ENCODE data around the gene TEX9. TPM values are rescaled to one million over a fixed set of nuclear protein-coding genes. Genes with fewer than 3 reads are reported as not detected.
A peak's percentile ranks its signal among the peaks of the same experiment; 100 is the strongest.
"Not testable (repeated sequence)": the region's sequence is repeated elsewhere in the genome, so short reads cannot be mapped to it uniquely, and the experiment has no call there.

The TEX9 gene
- total RNA-seq, 1 experiment from 2014 or later, result 1.2 TPM

GRCh38 chr15:56383010-56383409, 17.8 kb downstream of the TEX9 start:
- Histone ChIP-seq H3K27me3 (replicated peaks) (no peaks in the 10 kb centered on the region), H3K9me3 (replicated peaks) (no peaks in the 10 kb centered on the region), H3K4me1 (replicated peaks) (no peaks in the 10 kb centered on the region), H3K27ac (no peak overlapping the region), H3K4me3 (no peak overlapping the region), H3K36me3 (no peaks in the 10 kb centered on the region)
- DNase-seq (ENCODE audit: low read depth in 1 of 2, low spot score in 2 of 2), result no peak

DNA sequence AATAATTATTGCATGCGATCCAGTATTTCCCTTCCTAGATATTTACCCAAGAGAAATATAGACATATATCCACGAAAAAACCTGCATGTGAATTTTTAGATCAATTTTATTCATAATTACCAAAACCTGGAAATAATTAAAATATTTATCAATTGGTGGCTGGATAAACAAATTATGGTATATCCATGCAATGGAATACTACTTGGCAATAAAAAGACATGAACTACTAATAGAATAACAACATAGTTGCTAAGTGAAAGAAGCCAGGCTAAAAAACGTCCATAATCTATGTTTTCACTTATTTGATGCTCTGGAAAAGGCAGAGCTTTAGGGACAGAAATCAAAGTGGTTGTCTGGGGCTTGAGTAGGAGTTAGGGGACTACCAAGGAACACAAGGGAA, 20.7 kb downstream of the TEX9 start:
- Histone ChIP-seq H3K9me3 (replicated peaks) (no peaks in the 10 kb centered on the region), H3K4me3 (no peak overlapping the region), H3K36me3 (no peaks in the 10 kb centered on the region), H3K4me1 (replicated peaks) (no peaks in the 10 kb centered on the region), H3K27me3 (replicated peaks) (no peaks in the 10 kb centered on the region), H3K27ac (no peak overlapping the region)
- DNase-seq (ENCODE audit: low read depth in 1 of 2, low spot score in 2 of 2), result no peak

DNA sequence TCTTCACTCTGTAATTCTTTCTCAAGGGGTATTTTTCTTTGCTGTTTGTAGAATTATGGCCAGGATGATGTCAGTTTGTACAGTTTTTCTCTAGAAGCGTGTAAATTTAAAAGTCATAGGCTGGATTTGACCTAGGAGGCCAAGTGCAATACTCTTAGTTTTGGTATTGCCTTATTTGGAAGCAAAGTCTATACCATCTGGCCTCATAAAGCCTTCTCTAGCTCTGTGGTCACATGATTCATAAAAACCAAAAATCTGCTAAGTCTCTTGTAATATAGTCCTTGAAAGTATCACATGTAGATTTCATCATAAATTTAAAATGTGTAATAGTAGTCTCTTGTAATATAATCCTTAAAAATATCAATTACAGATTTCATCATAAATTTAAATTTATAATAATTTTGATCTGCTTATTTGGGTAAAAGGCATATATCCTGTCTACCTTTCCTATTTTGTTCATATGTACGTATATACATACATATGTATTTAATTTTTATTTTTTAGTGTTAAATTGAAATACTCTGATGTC, 25.6 kb downstream of the TEX9 start:
- Histone ChIP-seq H3K4me1 (replicated peaks) (no peaks in the 10 kb centered on the region), H3K27me3 (replicated peaks) (no peaks in the 10 kb centered on the region), H3K36me3 (no peaks in the 10 kb centered on the region), H3K4me3 (no peak overlapping the region), H3K27ac (no peak overlapping the region), H3K9me3 (replicated peaks) (no peaks in the 10 kb centered on the region)
- DNase-seq (ENCODE audit: low read depth in 1 of 2, low spot score in 2 of 2), result no peak

DNA sequence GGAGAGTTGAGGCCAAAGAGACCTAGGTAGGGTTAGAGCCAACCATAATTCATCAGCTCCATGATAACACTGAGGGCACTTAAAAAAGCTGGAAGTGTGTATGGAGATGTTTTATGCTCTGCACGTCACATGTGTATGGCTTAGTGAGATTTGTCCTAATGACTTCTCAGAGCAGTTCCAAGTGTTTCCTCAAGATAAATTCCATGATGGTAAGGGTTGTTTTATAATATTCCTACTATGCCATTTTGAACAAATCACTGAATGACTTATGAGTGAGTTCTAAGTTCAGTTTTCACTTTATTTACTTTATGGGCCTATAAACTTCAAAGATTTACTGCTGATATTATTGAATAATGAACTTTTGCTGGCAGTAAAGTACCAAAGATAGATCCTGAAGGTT, 28.1 kb downstream of the TEX9 start:
- Histone ChIP-seq H3K27ac (no peak overlapping the region), H3K4me3 (no peak overlapping the region), H3K36me3 (no peaks in the 10 kb centered on the region), H3K27me3 (replicated peaks) (no peaks in the 10 kb centered on the region), H3K9me3 (replicated peaks) (no peaks in the 10 kb centered on the region), H3K4me1 (replicated peaks) (no peaks in the 10 kb centered on the region)
- no peak for DNase-seq (ENCODE audit: low read depth in 1 of 2, low spot score in 2 of 2)

DNA sequence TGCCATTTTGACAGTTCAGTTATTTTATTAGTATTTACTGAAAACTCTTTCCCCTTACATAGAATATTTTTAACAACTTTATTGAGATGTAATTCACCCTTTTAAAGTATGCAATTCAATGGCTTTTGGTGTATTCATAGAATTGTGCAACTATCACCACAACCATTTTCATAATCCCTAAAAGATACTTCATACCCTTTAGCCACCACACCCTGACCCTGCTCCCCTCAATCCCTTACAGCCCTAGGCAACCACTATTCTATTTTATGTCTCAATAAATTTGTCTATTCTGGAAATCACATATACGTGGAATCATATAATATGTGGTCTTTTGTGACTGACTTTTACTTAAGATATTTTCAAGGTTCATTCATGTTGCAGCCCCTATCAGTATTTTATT, 29.7 kb downstream of the TEX9 start:
- Histone ChIP-seq H3K4me1 (replicated peaks) (no peaks in the 10 kb centered on the region), H3K4me3 (no peak overlapping the region), H3K36me3 (no peaks in the 10 kb centered on the region), H3K27me3 (replicated peaks) (no peaks in the 10 kb centered on the region), H3K9me3 (replicated peaks) (no peaks in the 10 kb centered on the region), H3K27ac (no peak overlapping the region)
- DNase-seq (ENCODE audit: low read depth in 1 of 2, low spot score in 2 of 2), result no peak

- not testable (repeated sequence) for H3K9me3 ChIP-seq (replicated peaks); H3K4me1 ChIP-seq (replicated peaks); H3K27me3 ChIP-seq (replicated peaks); H3K27ac ChIP-seq; H3K4me3 ChIP-seq; H3K36me3 ChIP-seq; DNase-seq (ENCODE audit: low read depth in 1 of 2, low spot score in 2 of 2)
Measured at GRCh38 chr15:56397325-56397724, 32.1 kb downstream of the TEX9 start.

DNA sequence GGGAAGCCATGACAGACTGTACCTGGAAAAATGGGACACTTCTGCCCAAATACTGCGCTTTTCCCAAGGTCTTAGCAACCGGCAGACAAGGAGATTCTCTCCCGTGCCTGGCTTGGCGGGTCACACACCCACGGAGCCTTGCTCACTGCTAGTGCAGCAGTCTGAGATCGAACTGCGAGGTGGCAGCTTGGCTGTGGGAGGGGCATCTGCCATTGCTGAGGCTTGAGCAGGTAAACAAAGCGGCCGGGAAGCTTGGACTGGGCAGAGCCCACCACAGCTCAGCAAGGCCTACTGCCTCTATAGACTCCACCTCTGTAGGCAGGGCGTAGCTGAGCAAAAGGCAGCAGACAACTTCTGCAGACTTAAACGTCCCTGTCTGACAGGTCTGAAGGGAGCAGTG, 34.0 kb downstream of the TEX9 start:
- H3K27ac ChIP-seq; H3K9me3 ChIP-seq (replicated peaks); H3K4me3 ChIP-seq; H3K4me1 ChIP-seq (replicated peaks); H3K27me3 ChIP-seq (replicated peaks); H3K36me3 ChIP-seq; DNase-seq (ENCODE audit: low read depth in 1 of 2, low spot score in 2 of 2): not testable (repeated sequence)

- Histone ChIP-seq H3K27ac (no peak overlapping the region), H3K9me3 (replicated peaks) (no peaks in the 10 kb centered on the region), H3K36me3 (no peaks in the 10 kb centered on the region), H3K4me1 (replicated peaks) (no peaks in the 10 kb centered on the region), H3K27me3 (replicated peaks) (no peaks in the 10 kb centered on the region), H3K4me3 (no peak overlapping the region)
- DNase-seq (ENCODE audit: low read depth in 1 of 2, low spot score in 2 of 2), result no peak
Measured at GRCh38 chr15:56410721-56411120, 45.5 kb downstream of the TEX9 start.

DNA sequence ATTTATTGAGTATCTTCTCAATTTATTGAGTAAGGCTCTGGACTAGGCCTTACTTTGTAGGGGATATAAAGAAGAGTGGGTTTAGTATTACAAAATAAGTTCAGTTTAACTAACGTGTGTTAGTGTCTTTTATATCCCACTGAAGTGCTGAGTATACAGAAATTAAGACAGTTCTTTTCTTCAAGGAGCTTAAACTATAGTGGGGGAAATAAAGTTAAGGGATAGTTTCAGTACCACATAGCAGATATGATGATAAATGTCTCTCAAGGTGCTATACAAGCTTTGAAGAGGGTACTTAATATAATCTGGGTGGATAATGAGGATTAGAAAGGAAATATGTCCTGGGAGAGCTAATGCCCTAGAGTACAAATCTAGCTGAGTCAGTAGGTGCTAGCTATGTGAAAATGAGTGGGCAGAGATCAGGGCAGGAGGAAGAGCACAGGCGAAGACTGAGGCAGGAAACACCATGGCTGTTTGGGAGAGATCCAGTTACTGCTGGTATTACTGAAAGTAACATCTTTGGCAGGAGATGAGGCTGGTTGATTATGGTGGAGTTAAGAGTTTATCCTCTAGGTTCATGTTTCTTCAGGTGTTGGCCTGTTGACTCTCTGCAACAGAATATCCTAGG, 46.0 kb downstream of the TEX9 start:
- Histone ChIP-seq H3K27ac (no peak overlapping the region), H3K4me3 (no peak overlapping the region), H3K36me3 (no peaks in the 10 kb centered on the region), H3K4me1 (replicated peaks) (no peaks in the 10 kb centered on the region), H3K27me3 (replicated peaks) (no peaks in the 10 kb centered on the region), H3K9me3 (replicated peaks) (no peaks in the 10 kb centered on the region)
- DNase-seq (ENCODE audit: low read depth in 1 of 2, low spot score in 2 of 2), result no peak

DNA sequence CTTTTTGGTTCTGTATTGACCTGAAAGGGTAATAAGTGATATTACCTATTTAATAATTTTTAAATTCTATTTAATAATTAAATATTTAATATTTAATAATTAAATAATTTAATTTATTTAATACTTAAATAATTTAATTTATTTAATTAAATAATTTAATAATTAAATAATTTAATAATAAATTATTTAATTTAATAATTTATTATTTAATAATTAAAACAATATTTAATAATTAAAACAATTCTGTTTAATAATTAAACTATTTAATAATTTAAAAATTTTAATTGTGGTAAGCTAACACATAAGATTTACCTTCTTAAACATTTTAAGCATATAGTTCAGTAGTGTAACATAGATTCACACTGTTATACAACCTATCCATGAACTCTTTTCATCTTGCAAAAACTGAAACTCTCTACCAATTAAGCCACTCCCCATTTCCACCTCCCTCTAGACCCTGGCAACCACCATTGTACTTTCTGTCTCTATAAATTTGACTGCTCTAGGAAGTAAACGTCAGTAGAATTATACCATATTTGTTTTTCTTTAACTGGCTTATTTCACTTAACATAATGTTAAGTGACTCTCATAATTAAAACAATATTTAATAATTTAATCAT, 48.0 kb downstream of the TEX9 start:
- not testable (repeated sequence) for H3K36me3 ChIP-seq; H3K9me3 ChIP-seq (replicated peaks); H3K27me3 ChIP-seq (replicated peaks); H3K27ac ChIP-seq; H3K4me1 ChIP-seq (replicated peaks); H3K4me3 ChIP-seq; DNase-seq (ENCODE audit: low read depth in 1 of 2, low spot score in 2 of 2)

DNA sequence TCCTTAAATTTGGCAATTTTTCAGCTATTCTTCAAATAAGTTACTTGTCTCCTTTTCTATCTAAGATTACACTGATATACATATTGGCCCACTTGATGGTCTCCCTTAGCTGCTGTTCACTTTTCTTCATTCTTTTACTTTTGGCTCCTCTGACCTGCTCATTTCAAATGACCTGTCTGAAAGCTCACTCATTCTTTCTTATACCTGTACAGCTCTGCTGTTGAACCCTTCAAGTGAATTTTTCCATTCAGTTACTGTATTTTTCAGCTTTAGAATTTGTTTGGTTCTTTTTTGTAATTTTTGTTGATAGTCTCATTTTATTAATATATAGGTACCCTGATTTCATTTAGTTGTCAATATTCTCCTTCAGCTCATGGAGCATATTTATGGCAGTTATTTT, 60.0 kb downstream of the TEX9 start:
- Histone ChIP-seq H3K36me3 (no peaks in the 10 kb centered on the region), H3K27ac (no peak overlapping the region), H3K27me3 (replicated peaks) (no peaks in the 10 kb centered on the region), H3K9me3 (replicated peaks) (no peaks in the 10 kb centered on the region), H3K4me1 (replicated peaks) (no peaks in the 10 kb centered on the region), H3K4me3 (no peak overlapping the region)
- DNase-seq (ENCODE audit: low read depth in 1 of 2, low spot score in 2 of 2), result no peak

DNA sequence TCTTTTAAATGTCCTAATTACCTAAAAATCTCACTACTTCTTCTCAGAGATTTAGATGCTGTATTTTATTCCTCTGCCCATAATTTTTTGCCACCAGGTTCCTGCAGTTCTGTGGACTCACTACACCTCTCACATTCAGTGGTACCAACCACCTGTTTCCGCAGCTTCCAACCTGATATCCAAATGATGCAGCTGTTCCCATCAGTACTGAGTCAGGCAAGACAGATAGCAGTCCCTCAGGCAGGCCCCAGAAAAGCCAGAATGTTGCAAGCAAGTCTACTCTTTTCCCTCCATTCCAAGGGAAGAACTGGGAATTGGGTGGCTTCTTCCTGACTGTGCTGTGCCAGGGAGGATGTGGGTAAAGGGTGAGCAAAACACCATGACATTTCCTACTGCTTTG, 60.8 kb downstream of the TEX9 start:
- Histone ChIP-seq H3K4me3 (no peak overlapping the region), H3K4me1 (replicated peaks) (no peaks in the 10 kb centered on the region), H3K9me3 (replicated peaks) (no peaks in the 10 kb centered on the region), H3K27ac (no peak overlapping the region), H3K27me3 (replicated peaks) (no peaks in the 10 kb centered on the region), H3K36me3 (no peaks in the 10 kb centered on the region)
- DNase-seq (ENCODE audit: low read depth in 1 of 2, low spot score in 2 of 2), result no peak

DNA sequence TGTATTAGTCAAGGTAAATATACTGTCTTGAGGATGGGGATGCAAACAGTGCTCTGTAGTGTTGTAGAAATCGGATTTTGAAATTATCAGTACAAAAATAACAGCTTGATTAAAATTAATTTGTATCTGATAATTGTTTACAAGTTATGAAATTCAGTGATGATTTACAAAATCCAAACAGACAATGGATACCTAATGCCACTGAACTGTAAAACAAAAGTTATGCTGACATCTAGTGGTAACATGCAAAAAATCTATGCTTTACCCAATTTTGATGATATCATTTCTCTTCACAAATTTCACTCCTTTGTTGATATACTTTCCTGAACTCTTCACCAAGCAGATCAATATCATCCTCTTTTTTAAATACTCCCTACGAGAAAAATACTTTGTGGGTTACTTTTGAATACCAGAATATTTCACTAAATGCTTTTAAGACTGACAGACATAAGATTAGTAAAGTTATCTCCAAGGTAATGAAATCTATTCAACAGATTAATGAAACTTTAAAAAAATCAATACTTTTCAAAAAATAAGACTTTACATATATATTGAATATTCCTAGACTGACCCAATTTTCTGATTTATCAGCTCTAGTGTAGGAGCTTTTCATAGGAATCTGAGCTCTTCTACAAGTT, 63.7 kb downstream of the TEX9 start:
- no peaks in the 10 kb centered on the region; the same call in 1 of the 2 replicates for H3K36me3 ChIP-seq
- H3K27ac ChIP-seq, result no peak overlapping the region
- no peak overlapping the region for H3K4me3 ChIP-seq
- H3K4me1 ChIP-seq (replicated peaks), result no peaks in the 10 kb centered on the region
- DNase-seq (ENCODE audit: low read depth in 1 of 2, low spot score in 2 of 2), result peak in 1 of 2 experiments; percentile 9
- no peaks in the 10 kb centered on the region for H3K9me3 ChIP-seq (replicated peaks)
- no peaks in the 10 kb centered on the region for H3K27me3 ChIP-seq (replicated peaks)

DNA sequence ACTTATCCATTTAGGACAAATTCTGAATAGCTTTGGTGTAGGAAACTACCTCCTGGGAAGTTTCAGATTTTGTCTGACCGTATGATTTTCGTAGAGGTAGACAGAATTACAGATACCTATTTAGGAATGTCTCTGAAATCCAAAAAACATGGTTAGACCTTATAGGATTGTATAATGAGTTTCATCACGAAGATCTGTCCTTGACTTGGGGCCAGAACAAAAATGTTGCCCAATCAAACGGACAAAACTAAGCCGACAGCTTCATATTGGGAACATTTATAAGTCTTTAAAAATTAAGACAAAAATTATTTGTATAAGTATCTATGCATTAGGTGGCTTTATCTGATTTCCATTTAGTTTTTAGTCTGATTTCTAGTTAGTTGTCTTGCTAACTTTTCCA, 67.1 kb downstream of the TEX9 start:
- Histone ChIP-seq H3K4me3 (no peak overlapping the region), H3K27ac (no peak overlapping the region), H3K36me3 (no peaks in the 10 kb centered on the region; the same call in 1 of the 2 replicates), H3K9me3 (replicated peaks) (no peaks in the 10 kb centered on the region), H3K4me1 (replicated peaks) (no peaks in the 10 kb centered on the region), H3K27me3 (replicated peaks) (no peaks in the 10 kb centered on the region)
- no peak for DNase-seq (ENCODE audit: low read depth in 1 of 2, low spot score in 2 of 2)
